BLaER1 treated with 17β-estradiol and CSF1 and Interleukin-3, amounts not matched to agents 10 nM and 100 nM (cell line): Measurements from ENCODE around the gene PRSS37.
A peak's percentile ranks its signal among the peaks of the same experiment; 100 is the strongest.
"Not testable (repeated sequence)": the region's sequence is repeated elsewhere in the genome, so short reads cannot be mapped to it uniquely, and the experiment has no call there.

ENCODE experiments used
- H3K27ac ChIP-seq, 11 experiments: shearing (Covaris generic); formaldehyde crosslinking; 2 replicates each; pipeline ENCODE4 v1.8.1; 2022
- H3K27me3 ChIP-seq, 11 experiments: shearing (Covaris generic); formaldehyde crosslinking; 2 replicates each; pipeline ENCODE4 v1.8.1; 2022
- H3K36me3 ChIP-seq, 11 experiments: shearing (Covaris generic); formaldehyde crosslinking; 2 replicates each; pipeline ENCODE4 v1.8.1; 2022
- H3K4me1 ChIP-seq, 10 experiments: shearing (Covaris generic); formaldehyde crosslinking; 2 replicates each; pipeline ENCODE4 v1.8.1; 2022
- H3K4me2 ChIP-seq, 11 experiments: shearing (Covaris generic); formaldehyde crosslinking; 2 replicates each; pipeline ENCODE4 v1.8.1; 2022
- H3K4me3 ChIP-seq, 10 experiments: shearing (Covaris generic); formaldehyde crosslinking; 2 replicates each; pipeline ENCODE4 v1.8.1; 2022
- H3K9ac ChIP-seq, 11 experiments: shearing (Covaris generic); formaldehyde crosslinking; 2 replicates each; pipeline ENCODE4 v1.8.1; 2022
- H3K9me3 ChIP-seq, 11 experiments: shearing (Covaris generic); formaldehyde crosslinking; replicated peaks in 1 of 11; 2 replicates each; pipeline ENCODE4 v1.8.1; 2022
- H4K20me1 ChIP-seq, 11 experiments: shearing (Covaris generic); formaldehyde crosslinking; 2 replicates each; pipeline ENCODE4 v1.8.1; 2022
- Cebpa-rat ChIP-seq, 11 experiments: shearing (Covaris generic); IDR thresholded peaks; 2 replicates each; pipeline ENCODE4 v1.8.1; 2022

The PRSS37 gene

DNA sequence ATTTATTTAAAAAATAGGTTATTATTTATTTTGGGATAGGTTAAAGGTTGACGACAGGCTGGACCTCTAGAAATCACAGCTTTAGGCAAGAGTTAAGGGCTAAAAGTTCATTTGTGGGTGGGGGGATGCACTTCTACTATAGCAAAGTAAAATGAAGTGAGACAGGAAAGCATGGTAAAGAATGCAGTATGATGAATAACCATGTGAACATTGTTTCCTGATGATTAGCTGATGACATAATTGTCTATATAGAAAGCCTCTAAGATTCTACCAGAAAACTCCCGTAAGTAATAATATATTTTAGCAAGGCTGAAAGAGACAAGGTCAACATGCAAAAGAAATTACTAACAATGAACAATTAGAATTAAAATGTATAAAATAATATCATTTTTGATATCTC is 25.7 kb upstream of the PRSS37 start:
- Histone ChIP-seq H3K4me1 (peaks cover 0 to 10% (median 0%) of the 10 kb centered on the region in 10 experiments; a peak in 2 of 20 replicates), H3K36me3 (no peaks in the 10 kb centered on the region), H3K27ac (no peak overlapping the region), H3K9me3 (peaks cover 5 to 29% (median 8%) of the 10 kb centered on the region in 11 experiments; a peak in 16 of 22 replicates), H3K4me3 (no peak overlapping the region), H4K20me1 (no peaks in the 10 kb centered on the region), H3K9ac (no peak overlapping the region), H3K4me2 (no peak overlapping the region), H3K27me3 (no peaks in the 10 kb centered on the region)
- TF ChIP-seq Cebpa-rat (IDR thresholded peaks at IDR 0.05), result no peak

GRCh38 chr7:141864765-141865447 is 23.6 kb upstream of the PRSS37 start:
- no peak for TF ChIP-seq Cebpa-rat (IDR thresholded peaks at IDR 0.05)
- Histone ChIP-seq H3K4me1 (peaks cover 0 to 10% (median 0%) of the 10 kb centered on the region in 10 experiments; a peak in 2 of 20 replicates), H3K36me3 (no peaks in the 10 kb centered on the region), H3K9ac (no peak overlapping the region), H3K4me3 (no peak overlapping the region), H3K9me3 (peaks cover 0 to 17% (median 4%) of the 10 kb centered on the region in 11 experiments; a peak in 8 of 22 replicates), H3K27me3 (no peaks in the 10 kb centered on the region), H3K4me2 (peak overlapping the region in 2 of 11 experiments; percentile 11 to 24; a peak in 2 of 22 replicates), H4K20me1 (no peaks in the 10 kb centered on the region), H3K27ac (no peak overlapping the region)

GRCh38 chr7:141860207-141860606 is 18.9 kb upstream of the PRSS37 start:
- Histone ChIP-seq H3K36me3 (no peaks in the 10 kb centered on the region), H3K9ac (no peak overlapping the region), H3K27ac (no peak overlapping the region), H3K27me3 (no peaks in the 10 kb centered on the region), H3K4me1 (peaks cover 0 to 9% (median 0%) of the 10 kb centered on the region in 10 experiments; a peak in 2 of 20 replicates), H4K20me1 (no peaks in the 10 kb centered on the region), H3K4me2 (no peak overlapping the region), H3K4me3 (no peak overlapping the region), H3K9me3 (peaks cover 8 to 27% (median 14%) of the 10 kb centered on the region in 11 experiments; a peak in 17 of 22 replicates)
- TF ChIP-seq Cebpa-rat (IDR thresholded peaks at IDR 0.05), result no peak

GRCh38 chr7:141847996-141848395 is 6.7 kb upstream of the PRSS37 start:
- H3K27ac ChIP-seq, result no peak overlapping the region
- no peaks in the 10 kb centered on the region for H3K27me3 ChIP-seq
- no peaks in the 10 kb centered on the region for H3K4me1 ChIP-seq
- H3K4me2 ChIP-seq, result no peak overlapping the region
- no peak overlapping the region for H3K9ac ChIP-seq
- no peak overlapping the region for H3K4me3 ChIP-seq
- H3K36me3 ChIP-seq, result peaks cover 0 to 3% (median 0%) of the 10 kb centered on the region in 11 experiments; a peak in 4 of 22 replicates
- no peak for TF ChIP-seq Cebpa-rat (IDR thresholded peaks at IDR 0.05)
- peaks cover 11 to 57% (median 23%) of the 10 kb centered on the region in 11 experiments for H3K9me3 ChIP-seq
- no peaks in the 10 kb centered on the region for H4K20me1 ChIP-seq

DNA sequence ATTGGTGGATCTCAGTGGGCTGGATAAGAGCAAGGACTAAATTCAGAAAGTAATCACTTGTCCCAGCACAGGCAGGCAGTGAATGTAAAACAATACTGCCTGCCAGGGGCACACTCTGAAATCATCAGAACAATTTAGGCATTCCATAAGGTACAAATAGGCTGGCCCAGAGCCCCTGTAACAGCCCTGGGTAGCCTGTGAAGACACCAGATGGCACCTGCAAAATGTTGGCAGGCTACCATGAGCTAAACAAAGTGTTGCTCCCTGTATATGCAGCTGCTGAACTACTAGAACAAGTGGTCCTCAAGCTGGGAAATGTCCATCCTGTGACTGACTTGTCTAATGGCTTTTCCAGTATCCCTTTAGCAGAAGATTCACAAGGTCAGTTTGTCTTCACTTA is 3.0 kb upstream of the PRSS37 start:
- no peaks in the 10 kb centered on the region for H3K27me3 ChIP-seq
- peaks cover 0 to 31% (median 12%) of the 10 kb centered on the region in 11 experiments; a peak in 8 of 22 replicates for H3K9me3 ChIP-seq
- H3K9ac ChIP-seq, result no peak overlapping the region
- H3K4me1 ChIP-seq, result no peaks in the 10 kb centered on the region
- H4K20me1 ChIP-seq, result no peaks in the 10 kb centered on the region
- no peak overlapping the region for H3K4me2 ChIP-seq
- H3K36me3 ChIP-seq, result no peaks in the 10 kb centered on the region
- H3K4me3 ChIP-seq, result no peak overlapping the region
- TF ChIP-seq Cebpa-rat (IDR thresholded peaks at IDR 0.05), result no peak
- H3K27ac ChIP-seq, result no peak overlapping the region

DNA sequence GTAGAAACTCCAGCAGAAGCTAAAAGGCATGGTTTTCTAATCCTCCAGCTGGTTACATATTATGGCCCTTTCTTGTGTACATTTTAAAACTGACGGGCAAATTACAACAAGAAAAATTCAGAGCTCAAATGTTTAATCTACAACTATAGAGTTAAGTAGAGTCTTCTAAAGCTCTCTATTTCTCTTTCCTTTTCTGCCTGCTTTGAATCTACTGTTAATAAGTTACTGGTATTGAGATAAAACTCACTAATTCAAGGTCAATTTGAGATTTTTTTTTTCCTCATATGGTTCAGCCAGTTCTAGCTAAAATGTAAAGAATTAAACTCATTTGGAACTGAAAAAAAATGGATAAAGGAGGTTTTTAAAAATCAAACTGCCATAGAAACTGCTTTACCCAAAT is 1.6 kb upstream of the PRSS37 start:
- Histone ChIP-seq H3K9ac (no peak overlapping the region), H3K4me3 (no peak overlapping the region), H3K36me3 (no peaks in the 10 kb centered on the region), H3K27ac (no peak overlapping the region), H3K4me1 (no peaks in the 10 kb centered on the region), H4K20me1 (no peaks in the 10 kb centered on the region), H3K27me3 (no peaks in the 10 kb centered on the region), H3K4me2 (no peak overlapping the region), H3K9me3 (peaks cover 0 to 19% (median 0%) of the 10 kb centered on the region in 11 experiments; a peak in 5 of 22 replicates)
- no peak for TF ChIP-seq Cebpa-rat (IDR thresholded peaks at IDR 0.05)

- H3K4me2 ChIP-seq, result no peak overlapping the region
- H3K9ac ChIP-seq, result no peak overlapping the region
- no peak for TF ChIP-seq Cebpa-rat (IDR thresholded peaks at IDR 0.05)
- H3K27me3 ChIP-seq, result no peaks in the 10 kb centered on the region
- H4K20me1 ChIP-seq, result no peaks in the 10 kb centered on the region
- no peak overlapping the region for H3K27ac ChIP-seq
- H3K4me3 ChIP-seq, result no peak overlapping the region
- no peaks in the 10 kb centered on the region for H3K36me3 ChIP-seq
- no peaks in the 10 kb centered on the region for H3K4me1 ChIP-seq
- H3K9me3 ChIP-seq, result peaks cover 0 to 4% (median 0%) of the 10 kb centered on the region in 11 experiments; a peak in 2 of 22 replicates
Observed at GRCh38 chr7:141840708-141841107, 577 bp downstream of the PRSS37 start.

- H3K4me2 ChIP-seq, result no peak overlapping the region
- no peaks in the 10 kb centered on the region for H3K9me3 ChIP-seq
- no peaks in the 10 kb centered on the region for H3K4me1 ChIP-seq
- H3K27ac ChIP-seq, result no peak overlapping the region
- no peaks in the 10 kb centered on the region for H4K20me1 ChIP-seq
- no peaks in the 10 kb centered on the region for H3K36me3 ChIP-seq
- no peak overlapping the region for H3K4me3 ChIP-seq
- H3K27me3 ChIP-seq, result no peaks in the 10 kb centered on the region
- no peak overlapping the region for H3K9ac ChIP-seq
- TF ChIP-seq Cebpa-rat (IDR thresholded peaks at IDR 0.05), result no peak
Observed at GRCh38 chr7:141839256-141839655, 2.0 kb downstream of the PRSS37 start.

- Histone ChIP-seq H4K20me1 (no peaks in the 10 kb centered on the region), H3K36me3 (no peaks in the 10 kb centered on the region), H3K9ac (no peak overlapping the region), H3K27me3 (no peaks in the 10 kb centered on the region), H3K9me3 (no peaks in the 10 kb centered on the region), H3K4me2 (no peak overlapping the region), H3K4me1 (no peaks in the 10 kb centered on the region), H3K27ac (no peak overlapping the region), H3K4me3 (no peak overlapping the region)
- no peak for TF ChIP-seq Cebpa-rat (IDR thresholded peaks at IDR 0.05)
Observed at GRCh38 chr7:141838581-141838980, 2.7 kb downstream of the PRSS37 start.

DNA sequence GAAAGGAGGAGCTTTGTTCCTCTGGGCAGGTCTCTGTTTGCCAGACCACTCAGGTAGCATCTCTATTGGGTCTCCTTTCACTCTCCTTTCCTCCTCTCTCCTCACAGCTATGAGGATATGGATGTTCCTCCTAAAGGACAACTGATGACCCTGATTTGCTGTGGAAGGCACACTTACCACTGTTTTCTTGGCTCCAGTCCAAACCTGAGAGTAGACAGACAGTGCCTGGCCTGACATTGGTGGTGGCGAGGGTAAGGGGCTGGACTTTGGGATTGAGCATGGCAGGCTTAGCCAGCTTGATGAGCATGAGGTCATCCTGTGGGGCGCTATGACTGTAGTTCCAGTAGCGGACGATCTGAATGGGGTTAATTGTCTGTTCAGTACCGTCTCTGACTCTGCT is 3.6 kb downstream of the PRSS37 start:
- TF ChIP-seq Cebpa-rat (IDR thresholded peaks at IDR 0.05), result no peak
- Histone ChIP-seq H3K4me1 (no peaks in the 10 kb centered on the region), H3K4me2 (no peak overlapping the region), H3K4me3 (no peak overlapping the region), H4K20me1 (no peaks in the 10 kb centered on the region), H3K27ac (no peak overlapping the region), H3K36me3 (no peaks in the 10 kb centered on the region), H3K9me3 (no peaks in the 10 kb centered on the region), H3K27me3 (no peaks in the 10 kb centered on the region), H3K9ac (no peak overlapping the region)

DNA sequence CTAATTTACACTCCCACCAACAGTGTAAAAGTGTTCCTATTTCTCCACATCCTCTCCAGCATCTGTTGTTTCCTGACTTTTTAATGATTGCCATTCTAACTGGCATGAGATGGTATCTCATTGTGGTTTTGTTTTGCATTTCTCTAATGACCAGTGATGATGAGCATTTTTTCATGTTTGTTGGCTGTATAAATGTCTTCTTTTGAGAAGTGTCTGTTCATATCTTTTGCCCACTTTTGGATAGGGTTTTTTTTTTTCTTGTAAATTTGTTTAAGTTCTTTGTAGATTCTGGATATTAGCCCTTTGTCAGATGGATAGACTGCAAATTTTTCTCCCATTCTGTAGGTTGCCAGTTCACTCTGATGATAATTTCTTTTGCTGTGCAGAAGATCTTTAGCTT is 18.9 kb downstream of the PRSS37 start:
- H3K4me1 ChIP-seq, H3K9ac ChIP-seq, H3K27me3 ChIP-seq, H4K20me1 ChIP-seq, H3K36me3 ChIP-seq, H3K4me3 ChIP-seq, H3K4me2 ChIP-seq, H3K27ac ChIP-seq: not testable (repeated sequence)
- H3K9me3 ChIP-seq, result peaks cover 43 to 80% (median 61%) of the 10 kb centered on the region in 11 experiments
